Activated naive CD4-positive, alpha-beta T cell treated with anti-CD3 and anti-CD28 coated beads, Interleukin-2, amount 50 U/mL, for 72 hours (primary cell): ENCODE measurements around the gene UBXN10. TPM values are rescaled to one million over a fixed set of nuclear protein-coding genes. Genes with fewer than 3 reads are reported as not detected.

Source experiments
- ATAC-seq, 2 donors: fragments of 150-1000 bp; cut with Tn5 transposase; 2 replicates each; pipeline ENCODE4 v1.10.0; 2021; ENCODE audit warnings: mild to moderate bottlenecking in 2 of 2, moderate library complexity in 2 of 2
- DNase-seq, 2 donors: peaks; one replicate each; pipeline ENCODE4 v3.0.0; 2021 to 2022; ENCODE audit warnings: low spot score in 2 of 2
- H3K27ac Mint-ChIP-seq, 2 donors: one replicate each; pipeline ENCODE4 v1.8.0; 2022; ENCODE audit warnings: mild to moderate bottlenecking in 2 of 2, mixed read lengths in 2 of 2
- H3K36me3 Mint-ChIP-seq, 2 donors: one replicate each; pipeline ENCODE4 v1.8.0; 2022; ENCODE audit warnings: mixed read lengths in 2 of 2
- H3K9me3 Mint-ChIP-seq, 2 donors: one replicate each; pipeline ENCODE4 v1.8.0; 2022; ENCODE audit warnings: mixed read lengths in 2 of 2
- total RNA-seq, 2 donors: library from RNA; stranded (reverse); gene quantifications; one replicate each; pipeline ENCODE4 v1.2.3, GENCODE V29; 2022

Gene UBXN10
- total RNA-seq, 2 donors from 2014 or later = 0.09 to 1.3 TPM

GRCh38 chr1:20169932-20170331 lies 16.0 kb upstream of the UBXN10 start:
- ATAC-seq (no peak), DNase-seq (no peak)
- H3K36me3 Mint-ChIP-seq = peaks cover 4 to 6% of the 10 kb centered on the region in 2 donors
- H3K9me3 Mint-ChIP-seq = peaks cover 5 to 8% of the 10 kb centered on the region in 2 donors
- no peak overlapping the region for H3K27ac Mint-ChIP-seq

GRCh38 chr1:20172033-20172590 lies 13.8 kb upstream of the UBXN10 start:
- H3K36me3 Mint-ChIP-seq = no peaks in the 10 kb centered on the region
- DNase-seq (no peak), ATAC-seq (no peak)
- H3K27ac Mint-ChIP-seq = no peak overlapping the region
- no peaks in the 10 kb centered on the region for H3K9me3 Mint-ChIP-seq

GRCh38 chr1:20174937-20175666 lies 10.8 kb upstream of the UBXN10 start:
- H3K27ac Mint-ChIP-seq = peak overlapping the region; percentile 18 to 26

GRCh38 chr1:20178634-20179370 lies 7.1 kb upstream of the UBXN10 start:
- DNase-seq (no peak), ATAC-seq (no peak)
- Mint-ChIP-seq H3K9me3 (peaks cover 11 to 16% of the 10 kb centered on the region in 2 donors), H3K36me3 (peaks cover 7 to 19% of the 10 kb centered on the region in 2 donors), H3K27ac (no peak overlapping the region)

More at GRCh38 chr1:20174937-20175666, 10.8 kb upstream of the UBXN10 start:
- H3K9me3 Mint-ChIP-seq = peaks cover 10 to 12% of the 10 kb centered on the region in 2 donors
- H3K36me3 Mint-ChIP-seq = peaks cover 5% of the 10 kb centered on the region in 2 donors
- ATAC-seq = no peak
- DNase-seq = no peak

GRCh38 chr1:20179371-20180128 lies 6.3 kb upstream of the UBXN10 start:
- Mint-ChIP-seq H3K27ac (peak overlapping the region in 1 of 2 donors; percentile 81), H3K9me3 (peaks cover 11 to 16% of the 10 kb centered on the region in 2 donors), H3K36me3 (peaks cover 7 to 26% of the 10 kb centered on the region in 2 donors)
- DNase-seq (no peak), ATAC-seq (no peak)

GRCh38 chr1:20180129-20180843 lies 5.6 kb upstream of the UBXN10 start:
- H3K9me3 Mint-ChIP-seq = peaks cover 11 to 16% of the 10 kb centered on the region in 2 donors
- DNase-seq (no peak), ATAC-seq (no peak)
- peaks cover 7 to 27% of the 10 kb centered on the region in 2 donors for H3K36me3 Mint-ChIP-seq
- peak overlapping the region in 1 of 2 donors; percentile 81 for H3K27ac Mint-ChIP-seq

- Mint-ChIP-seq H3K9me3 (peaks cover 11 to 16% of the 10 kb centered on the region in 2 donors), H3K27ac (no peak overlapping the region), H3K36me3 (peaks cover 7 to 27% of the 10 kb centered on the region in 2 donors)
- DNase-seq (no peak), ATAC-seq (no peak)
Measured at GRCh38 chr1:20180844-20181207, 5.1 kb upstream of the UBXN10 start.

GRCh38 chr1:20182415-20182814 lies 3.5 kb upstream of the UBXN10 start:
- H3K36me3 Mint-ChIP-seq = peaks cover 7 to 27% of the 10 kb centered on the region in 2 donors
- ATAC-seq (no peak), DNase-seq (no peak)
- H3K27ac Mint-ChIP-seq = no peak overlapping the region
- H3K9me3 Mint-ChIP-seq = peaks cover 11 to 16% of the 10 kb centered on the region in 2 donors

- peaks cover 11 to 16% of the 10 kb centered on the region in 2 donors for H3K9me3 Mint-ChIP-seq
Measured at GRCh38 chr1:20183035-20183434, 2.9 kb upstream of the UBXN10 start.

GRCh38 chr1:20183616-20184271 lies 2.2 kb upstream of the UBXN10 start:
- no peak overlapping the region for H3K27ac Mint-ChIP-seq
- DNase-seq (no peak), ATAC-seq (no peak)
- peaks cover 7 to 27% of the 10 kb centered on the region in 2 donors for H3K36me3 Mint-ChIP-seq
- H3K9me3 Mint-ChIP-seq = peaks cover 11 to 16% of the 10 kb centered on the region in 2 donors

More at GRCh38 chr1:20183035-20183434, 2.9 kb upstream of the UBXN10 start:
- no peak for ATAC-seq
- H3K36me3 Mint-ChIP-seq = peaks cover 7 to 27% of the 10 kb centered on the region in 2 donors
- H3K27ac Mint-ChIP-seq = no peak overlapping the region
- no peak for DNase-seq

- H3K36me3 Mint-ChIP-seq = peaks cover 7 to 27% of the 10 kb centered on the region in 2 donors
- DNase-seq (no peak), ATAC-seq (no peak)
- H3K9me3 Mint-ChIP-seq = peaks cover 7 to 10% of the 10 kb centered on the region in 2 donors
- H3K27ac Mint-ChIP-seq = peak overlapping the region; percentile 75
Measured at GRCh38 chr1:20184481-20184900, 1.4 kb upstream of the UBXN10 start.

- peak overlapping the region; percentile 63 to 75 for H3K27ac Mint-ChIP-seq
- peaks cover under 1 to 21% of the 10 kb centered on the region in 2 donors for H3K36me3 Mint-ChIP-seq
- ATAC-seq (peak; percentile 70 to 86), DNase-seq (peak; percentile 63 to 81)
- H3K9me3 Mint-ChIP-seq = peaks cover 0 to 3% of the 10 kb centered on the region in 2 donors
Measured at GRCh38 chr1:20184997-20185833, 681 bp upstream of the UBXN10 start.

GRCh38 chr1:20187103-20187812 lies 1.4 kb downstream of the UBXN10 start:
- Mint-ChIP-seq H3K27ac (peak overlapping the region; percentile 68 to 77), H3K9me3 (no peaks in the 10 kb centered on the region), H3K36me3 (peaks cover 0 to 16% of the 10 kb centered on the region in 2 donors)
- peak; percentile 29 to 63 for ATAC-seq
- DNase-seq = peak in 1 of 2 donors; percentile 36

GRCh38 chr1:20187813-20188454 lies 2.0 kb downstream of the UBXN10 start:
- no peak for ATAC-seq
- no peak for DNase-seq
- H3K27ac Mint-ChIP-seq = peak overlapping the region; percentile 48 to 68
- H3K9me3 Mint-ChIP-seq = no peaks in the 10 kb centered on the region
- peaks cover 0 to 16% of the 10 kb centered on the region in 2 donors for H3K36me3 Mint-ChIP-seq
